Neural cell (in vitro differentiated cells): Measurements from ENCODE around the gene TENT4A. TPM values are rescaled to one million over a fixed set of nuclear protein-coding genes. Genes with fewer than 3 reads are reported as not detected.

ENCODE experiments used
- H2AFZ ChIP-seq: fragments of 200-600, 300-800 bp; sonication (generic), shearing (Covaris generic); 2 replicates; pipeline ENCODE4 v1.6.0; 2014; ENCODE audit warnings: low read depth, mild to moderate bottlenecking, antibody characterized with exemption, low read length, moderate library complexity
- H3F3A ChIP-seq: fragments of 200-600 bp; shearing (Covaris generic); 2 replicates; pipeline ENCODE4 v1.6.1; 2016; ENCODE audit warnings: mild to moderate bottlenecking, moderate library complexity, mixed read lengths, antibody characterized with exemption, low read length; ENCODE audit not compliant: insufficient read depth, poor library complexity, severe bottlenecking
- H3K27ac ChIP-seq: fragments of 200-600, 300-800 bp; sonication (generic), shearing (Covaris generic); 2 replicates; pipeline ENCODE4 v1.5.1; 2014; ENCODE audit warnings: mild to moderate bottlenecking, low read length, moderate library complexity
- H3K27me3 ChIP-seq: fragments of 300-800, 200-600 bp; sonication (generic), shearing (Covaris generic); 2 replicates; pipeline ENCODE4 v1.6.0; 2014; ENCODE audit warnings: mild to moderate bottlenecking, low read depth, low read length, moderate library complexity; ENCODE audit not compliant: insufficient read depth
- H3K36me3 ChIP-seq: fragments of 300-800, 200-600 bp; sonication (generic), shearing (Covaris generic); 2 replicates; pipeline ENCODE4 v1.5.1; 2014; ENCODE audit warnings: mild to moderate bottlenecking, antibody characterized with exemption, low read length, moderate library complexity; ENCODE audit not compliant: insufficient read depth
- H3K4me2 ChIP-seq: fragments of 300-800, 200-600 bp; sonication (generic), shearing (Covaris generic); 2 replicates; pipeline ENCODE4 v1.6.0; 2014; ENCODE audit warnings: mild to moderate bottlenecking, low read length
- H3K4me3 ChIP-seq: fragments of 300-800, 200-600 bp; sonication (generic), shearing (Covaris generic); 2 replicates; pipeline ENCODE4 v1.5.1; 2014; ENCODE audit warnings: mild to moderate bottlenecking, low read length, moderate library complexity
- H3K79me2 ChIP-seq: fragments of 200-600 bp; shearing (Covaris generic); replicated peaks from 2 replicates; pipeline ENCODE4 v1.6.0; 2014; ENCODE audit warnings: mild to moderate bottlenecking, low read length, moderate library complexity; ENCODE audit not compliant: insufficient read depth
- H3K9ac ChIP-seq: fragments of 300-800, 200-600 bp; sonication (generic), shearing (Covaris generic); 2 replicates; pipeline ENCODE4 v1.6.1; 2016; ENCODE audit warnings: mild to moderate bottlenecking, low read length, mixed read lengths
- H3K9me2 ChIP-seq: fragments of 200-600 bp; shearing (Covaris generic); 2 replicates; pipeline ENCODE4 v1.6.1; 2016; ENCODE audit warnings: mild to moderate bottlenecking, low read length, mixed read lengths; ENCODE audit not compliant: insufficient read depth
- H3K9me3 ChIP-seq: fragments of 200-600, 300-800 bp; sonication (generic), shearing (Covaris generic); 2 replicates; pipeline ENCODE4 v1.6.1; 2016; ENCODE audit warnings: mild to moderate bottlenecking, mixed run types, low read length, moderate library complexity, mixed read lengths
- H4K20me1 ChIP-seq: fragments of 200-600 bp; shearing (Covaris generic); 2 replicates; pipeline ENCODE4 v1.6.1; 2016; ENCODE audit warnings: mild to moderate bottlenecking, mixed run types; ENCODE audit not compliant: insufficient read depth
- CTCF ChIP-seq: fragments of 450-650 bp; IDR thresholded peaks from 2 replicates; pipeline ENCODE4 v1.5.1; 2014; ENCODE audit warnings: antibody characterized with exemption, mild to moderate bottlenecking, moderate library complexity; ENCODE audit not compliant: poor library complexity, severe bottlenecking
- EP300 ChIP-seq: fragments of 450-650 bp; conservative IDR thresholded peaks from 2 replicates; pipeline ENCODE4 v1.6.1; 2014; ENCODE audit warnings: antibody characterized with exemption, mild to moderate bottlenecking, moderate library complexity; ENCODE audit not compliant: poor library complexity, severe bottlenecking
- EZH2 ChIP-seq: fragments of 200-600, 300-800 bp; shearing (Covaris generic), sonication (generic); IDR thresholded peaks from 2 replicates; pipeline ENCODE4 v1.6.1; 2014; ENCODE audit warnings: antibody characterized with exemption, low read length, borderline replicate concordance, mild to moderate bottlenecking; ENCODE audit not compliant: insufficient read depth, poor library complexity, severe bottlenecking
- MXI1 ChIP-seq: fragments of 450-650 bp; conservative IDR thresholded peaks from 2 replicates; pipeline ENCODE4 v1.6.1; 2014; ENCODE audit warnings: antibody characterized with exemption, mild to moderate bottlenecking; ENCODE audit not compliant: poor library complexity, severe bottlenecking
- POLR2AphosphoS5 ChIP-seq: IDR thresholded peaks from 2 replicates; pipeline ENCODE4 v1.6.1; 2012
- RAD21 ChIP-seq: fragments of 450-650 bp; conservative IDR thresholded peaks from 2 replicates; pipeline ENCODE4 v1.6.1; 2014; ENCODE audit warnings: antibody characterized with exemption, mild to moderate bottlenecking, moderate library complexity
- REST ChIP-seq: IDR thresholded peaks from 2 replicates; pipeline ENCODE4 v1.6.1; 2012; ENCODE audit warnings: borderline replicate concordance
- SMC3 ChIP-seq: fragments of 450-650 bp; conservative IDR thresholded peaks from 2 replicates; pipeline ENCODE4 v1.6.1; 2014; ENCODE audit warnings: antibody characterized with exemption, mild to moderate bottlenecking, moderate library complexity; ENCODE audit not compliant: poor library complexity
- TAF1 ChIP-seq: IDR thresholded peaks from 2 replicates; pipeline ENCODE4 v1.6.1; 2012; ENCODE audit warnings: low read depth
- polyA plus RNA-seq: library from polyadenylated mRNA; depleted of rRNA; stranded (reverse); fragments of >200 nt; gene quantifications from 2 replicates; pipeline ENCODE4 v1.2.3, GENCODE V29; 2014

Gene TENT4A
- polyA plus RNA-seq, 1 donor from 2014 or later: 12.1 TPM

DNA sequence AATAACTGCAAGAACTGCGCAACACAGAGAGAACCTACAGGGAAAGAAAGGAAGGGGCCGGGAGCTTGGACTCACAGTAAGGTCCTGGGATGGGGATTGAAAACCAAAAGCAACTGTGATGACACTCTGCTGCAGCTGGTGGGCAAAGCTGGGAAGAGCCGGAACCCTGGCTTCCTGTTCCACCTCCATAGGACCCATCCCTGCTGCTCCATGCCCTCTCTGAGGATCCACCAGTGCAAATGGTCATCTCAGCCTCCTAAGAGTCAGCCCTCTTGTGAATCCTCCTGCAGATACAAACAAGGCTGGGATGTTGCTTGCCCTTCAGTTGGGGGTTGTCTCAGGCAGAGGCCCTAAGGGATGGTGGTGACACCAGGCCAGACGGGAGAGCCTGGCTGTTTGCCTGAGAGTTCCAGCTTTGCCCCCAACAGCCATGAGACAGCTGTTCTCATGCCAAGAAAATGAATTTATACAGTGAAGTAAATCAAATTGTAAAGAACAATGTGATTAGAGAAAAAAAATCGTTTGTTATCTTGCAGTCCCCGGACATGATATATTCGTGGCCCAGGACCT, 90.8 kb downstream of the TENT4A start:
- TF ChIP-seq REST (no peak), EZH2 (no peak), EP300 (no peak), POLR2AphosphoS5 (no peak), RAD21 (no peak), CTCF (no peak), MXI1 (no peak), TAF1 (no peak), SMC3 (no peak)
- H4K20me1 ChIP-seq: no peaks in the 10 kb centered on the region
- H3K4me3 ChIP-seq: no peak overlapping the region
- no peak overlapping the region for H3K9ac ChIP-seq
- no peaks in the 10 kb centered on the region for H3K9me2 ChIP-seq
- no peak overlapping the region for H3K27ac ChIP-seq
- H3F3A ChIP-seq: no peaks in the 10 kb centered on the region
- no peak overlapping the region for H3K4me2 ChIP-seq
- H2AFZ ChIP-seq: no peak overlapping the region
- H3K36me3 ChIP-seq: no peaks in the 10 kb centered on the region
- H3K9me3 ChIP-seq: no peaks in the 10 kb centered on the region
- H3K27me3 ChIP-seq: no peaks in the 10 kb centered on the region
- H3K79me2 ChIP-seq: no peaks in the 10 kb centered on the region

- H3K9ac ChIP-seq: no peak overlapping the region
- no peak overlapping the region for H3K4me3 ChIP-seq
- no peaks in the 10 kb centered on the region for H3K9me3 ChIP-seq
- no peaks in the 10 kb centered on the region for H3F3A ChIP-seq
- no peak overlapping the region for H2AFZ ChIP-seq
- TF ChIP-seq MXI1 (no peak), REST (no peak), RAD21 (no peak), CTCF (no peak), EZH2 (no peak), TAF1 (no peak), POLR2AphosphoS5 (no peak), EP300 (no peak), SMC3 (no peak)
- no peak overlapping the region for H3K4me2 ChIP-seq
- H3K27ac ChIP-seq: no peak overlapping the region
- no peaks in the 10 kb centered on the region for H4K20me1 ChIP-seq
- no peaks in the 10 kb centered on the region for H3K79me2 ChIP-seq
- no peaks in the 10 kb centered on the region for H3K9me2 ChIP-seq
- no peaks in the 10 kb centered on the region for H3K36me3 ChIP-seq
- no peaks in the 10 kb centered on the region for H3K27me3 ChIP-seq
Observed at GRCh38 chr5:6804766-6805501, 91.7 kb downstream of the TENT4A start.
